ENCODE results near the gene OGFOD3. TPM values are rescaled to one million over a fixed set of nuclear protein-coding genes. Genes with fewer than 3 reads are reported as not detected.
A peak's percentile ranks its signal among the peaks of the same experiment; 100 is the strongest.

OGFOD3 gene
- total RNA-seq, 1 experiment from 2014 or later, result 26.6 TPM

DNA sequence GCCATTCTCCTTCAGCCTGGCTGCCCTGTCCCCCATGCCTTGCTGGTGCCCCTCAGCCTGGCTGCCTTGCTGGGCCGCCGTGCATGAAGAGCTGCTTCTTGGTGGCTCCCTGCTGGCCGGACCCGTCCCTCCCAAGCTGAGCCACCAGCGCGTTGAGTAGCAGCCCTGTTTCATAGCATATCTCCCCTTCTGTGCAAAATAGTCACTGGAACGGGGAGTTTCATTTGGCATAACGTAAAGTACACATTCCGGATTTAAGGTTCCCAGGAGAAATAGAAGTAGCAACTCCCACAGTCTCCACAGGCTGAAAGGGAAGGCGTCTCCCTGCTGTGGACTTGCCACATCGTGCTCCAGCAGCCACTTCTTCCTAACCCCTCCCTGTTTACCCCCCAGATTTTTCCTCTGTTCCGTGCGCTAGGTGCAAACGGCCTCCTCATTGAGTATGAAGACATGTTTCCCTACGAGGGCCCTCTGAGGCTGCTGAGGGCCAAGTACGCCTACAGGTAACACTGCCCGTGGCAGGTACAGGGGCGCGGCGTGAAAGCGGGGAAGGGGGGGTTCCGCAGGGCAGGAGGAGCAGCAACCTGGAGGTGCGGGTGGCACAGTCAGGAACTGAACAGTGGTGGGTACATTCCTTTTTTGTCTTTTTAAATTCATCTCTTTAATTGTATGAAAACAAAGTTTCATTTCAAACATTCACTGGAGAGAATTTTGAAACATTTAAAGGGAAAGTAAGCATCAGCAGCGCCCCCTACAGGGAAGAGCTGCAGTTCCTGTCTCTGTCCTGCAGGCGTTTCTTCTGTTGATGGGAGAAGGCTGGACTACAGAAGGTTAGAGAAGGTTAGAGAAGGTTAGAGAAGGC is 5.8 kb upstream of the OGFOD3 start:
- ChIA-PET POLR2A (ENCODE audit: unreplicated experiment) (no interaction called here), CTCF (interaction anchor here (0.6 to 1.0 kb wide), 4 partner anchors 20 to 738 kb away, joined by 3 to 11 read pairs (median 4); no protein-coding TSS in a partner anchor)
- TF ChIP-seq CTCF (conservative IDR thresholded peaks at IDR 0.05) (peak; percentile 76), EZH2 (IDR thresholded peaks at IDR 0.05; ENCODE audit: low read depth) (no peak)
- no peak overlapping the region for H3K4me2 ChIP-seq
- H3K36me3 ChIP-seq (ENCODE audit: low read depth), result 0 out of 2 replicates have a peak, but pooled peaks cover 3% of the 10 kb centered on the region
- peak in 1 of 2 experiments; percentile 31 for DNase-seq
- no peaks in the 10 kb centered on the region for H3K9me3 ChIP-seq (ENCODE audit: insufficient read depth, low read depth)
- no peak overlapping the region for H3K4me3 ChIP-seq
- BruUV-seq (replicated peaks), result no TSS peak
- intact Hi-C loops (cut with micrococcal nuclease; ENCODE audit: unreplicated experiment), result no loop called here
- H3K4me1 ChIP-seq (replicated peaks; ENCODE audit: insufficient read depth), result peaks cover 7% of the 10 kb centered on the region
- no peak overlapping the region for H3K27ac ChIP-seq
- H3K9me2 ChIP-seq (ENCODE audit: insufficient read depth), result no peaks in the 10 kb centered on the region
- no peak overlapping the region for H2AFZ ChIP-seq
- H3F3A ChIP-seq (ENCODE audit: insufficient read depth, low read depth), result no peaks in the 10 kb centered on the region
- H3K27me3 ChIP-seq (ENCODE audit: insufficient read depth, low read depth), result no peaks in the 10 kb centered on the region
- no peaks in the 10 kb centered on the region for H4K20me1 ChIP-seq (ENCODE audit: insufficient read depth)
- H3K79me2 ChIP-seq (ENCODE audit: low read depth), result no peaks in the 10 kb centered on the region

- Histone ChIP-seq H3K9me2 (ENCODE audit: insufficient read depth) (no peaks in the 10 kb centered on the region), H3K27ac (no peak overlapping the region), H3K4me3 (peak overlapping the region; percentile 81), H3K4me1 (replicated peaks; ENCODE audit: insufficient read depth) (peaks cover 9% of the 10 kb centered on the region), H3K79me2 (ENCODE audit: low read depth) (0 out of 2 replicates have a peak, but pooled peaks cover 3% of the 10 kb centered on the region), H2AFZ (0 out of 2 replicates have a peak overlapping the region, but pooled peaks have one; percentile 81), H3K36me3 (ENCODE audit: low read depth) (0 out of 2 replicates have a peak, but pooled peaks cover 3% of the 10 kb centered on the region), H3K27me3 (ENCODE audit: insufficient read depth, low read depth) (no peaks in the 10 kb centered on the region), H3F3A (ENCODE audit: insufficient read depth, low read depth) (no peaks in the 10 kb centered on the region), H4K20me1 (ENCODE audit: insufficient read depth) (peaks cover 8% of the 10 kb centered on the region), H3K9me3 (ENCODE audit: insufficient read depth, low read depth) (no peaks in the 10 kb centered on the region), H3K4me2 (peak overlapping the region; percentile 90)
- TF ChIP-seq EZH2 (IDR thresholded peaks at IDR 0.05; ENCODE audit: low read depth) (no peak), CTCF (conservative IDR thresholded peaks at IDR 0.05) (no peak)
- ChIA-PET POLR2A (ENCODE audit: unreplicated experiment) (interaction anchor here (0.5 to 0.6 kb wide), 3 partner anchors 109 to 389 kb away, joined by 3 to 8 read pairs (median 3); no protein-coding TSS in a partner anchor), CTCF (no interaction called here)
- no peak for DNase-seq
- intact Hi-C loops (cut with micrococcal nuclease; ENCODE audit: unreplicated experiment), result loop anchor here (5.0 kb wide), 1 partner anchor 133 kb away; no protein-coding TSS in a partner anchor
- BruUV-seq (replicated peaks), result no TSS peak
These were observed 1.2 kb upstream of the OGFOD3 start for GRCh38 chr17:82419540-82419939.

DNA sequence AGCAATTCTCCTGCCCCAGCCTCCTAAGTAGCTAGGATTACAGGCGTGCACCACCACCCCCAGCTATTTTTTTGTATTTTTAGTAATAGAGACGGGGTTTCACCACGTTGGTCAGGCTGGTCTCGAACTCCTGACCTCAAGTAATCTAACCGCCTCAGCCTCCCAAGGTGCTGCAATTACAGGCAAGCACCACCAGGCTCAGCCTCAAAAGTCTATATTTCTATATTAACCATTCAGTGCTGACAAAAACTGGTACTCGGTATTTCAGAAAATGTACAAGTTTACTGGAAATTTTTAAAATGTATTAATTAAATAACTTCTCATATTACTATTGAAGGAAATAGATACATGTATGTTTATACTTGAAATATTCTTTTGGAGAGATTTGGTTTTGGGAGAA is 1.6 kb downstream of the OGFOD3 start:
- no peak overlapping the region for H3K4me3 ChIP-seq
- no peak overlapping the region for H3K4me2 ChIP-seq
- TF ChIP-seq EZH2 (IDR thresholded peaks at IDR 0.05; ENCODE audit: low read depth) (no peak), CTCF (conservative IDR thresholded peaks at IDR 0.05) (peak; percentile 26; the same call in 1 of the 2 replicates)
- no peaks in the 10 kb centered on the region for H3K9me2 ChIP-seq (ENCODE audit: insufficient read depth)
- no peak overlapping the region for H2AFZ ChIP-seq
- no peaks in the 10 kb centered on the region for H3F3A ChIP-seq (ENCODE audit: insufficient read depth, low read depth)
- H3K9me3 ChIP-seq (ENCODE audit: insufficient read depth, low read depth), result no peaks in the 10 kb centered on the region
- no peaks in the 10 kb centered on the region for H3K27me3 ChIP-seq (ENCODE audit: insufficient read depth, low read depth)
- H3K4me1 ChIP-seq (replicated peaks; ENCODE audit: insufficient read depth), result peaks cover 9% of the 10 kb centered on the region
- DNase-seq, result no peak
- intact Hi-C loops (cut with micrococcal nuclease; ENCODE audit: unreplicated experiment), result loop anchor here (5.0 kb wide), 1 partner anchor 136 kb away; no protein-coding TSS in a partner anchor
- 0 out of 2 replicates have a peak, but pooled peaks cover 3% of the 10 kb centered on the region for H3K36me3 ChIP-seq (ENCODE audit: low read depth)
- BruUV-seq (replicated peaks), result no TSS peak
- H3K27ac ChIP-seq, result no peak overlapping the region
- ChIA-PET POLR2A (ENCODE audit: unreplicated experiment) (no interaction called here), CTCF (no interaction called here)
- peaks cover 9% of the 10 kb centered on the region for H4K20me1 ChIP-seq (ENCODE audit: insufficient read depth)
- 0 out of 2 replicates have a peak, but pooled peaks cover 3% of the 10 kb centered on the region for H3K79me2 ChIP-seq (ENCODE audit: low read depth)

All from PC-9 (cell line).